Memory B cell (primary cell): Measurements from ENCODE around the gene NPDC1.

Experiments used
- ATAC-seq: fragments of 150-1000 bp; cut with Tn5 transposase; 2 replicates; pipeline ENCODE4 v1.10.0; 2021; ENCODE audit warnings: low read depth, mild to moderate bottlenecking, moderate library complexity
- DNase-seq, 2 donors: peaks; one replicate each; pipeline ENCODE4 v3.0.0; 2022; ENCODE audit warnings: low spot score in 2 of 2
- H3K27ac Mint-ChIP-seq: one replicate; pipeline ENCODE4 v1.8.0; 2022; ENCODE audit warnings: mild to moderate bottlenecking, moderate library complexity, mixed read lengths
- H3K27me3 Mint-ChIP-seq: one replicate; pipeline ENCODE4 v1.8.0; 2022; ENCODE audit warnings: mixed read lengths
- H3K36me3 Mint-ChIP-seq: one replicate; pipeline ENCODE4 v1.8.0; 2022; ENCODE audit warnings: mild to moderate bottlenecking, mixed read lengths
- H3K4me1 Mint-ChIP-seq: one replicate; pipeline ENCODE4 v1.8.0; 2022; ENCODE audit warnings: mixed read lengths
- H3K4me3 Mint-ChIP-seq: one replicate; pipeline ENCODE4 v1.8.0; 2022; ENCODE audit warnings: mild to moderate bottlenecking, moderate library complexity, mixed read lengths
- H3K9me3 Mint-ChIP-seq: one replicate; pipeline ENCODE4 v1.8.0; 2022; ENCODE audit warnings: mixed read lengths

Gene NPDC1

GRCh38 chr9:137078701-137079400, 32.9 kb upstream of the NPDC1 start:
- no peak for DNase-seq

DNA sequence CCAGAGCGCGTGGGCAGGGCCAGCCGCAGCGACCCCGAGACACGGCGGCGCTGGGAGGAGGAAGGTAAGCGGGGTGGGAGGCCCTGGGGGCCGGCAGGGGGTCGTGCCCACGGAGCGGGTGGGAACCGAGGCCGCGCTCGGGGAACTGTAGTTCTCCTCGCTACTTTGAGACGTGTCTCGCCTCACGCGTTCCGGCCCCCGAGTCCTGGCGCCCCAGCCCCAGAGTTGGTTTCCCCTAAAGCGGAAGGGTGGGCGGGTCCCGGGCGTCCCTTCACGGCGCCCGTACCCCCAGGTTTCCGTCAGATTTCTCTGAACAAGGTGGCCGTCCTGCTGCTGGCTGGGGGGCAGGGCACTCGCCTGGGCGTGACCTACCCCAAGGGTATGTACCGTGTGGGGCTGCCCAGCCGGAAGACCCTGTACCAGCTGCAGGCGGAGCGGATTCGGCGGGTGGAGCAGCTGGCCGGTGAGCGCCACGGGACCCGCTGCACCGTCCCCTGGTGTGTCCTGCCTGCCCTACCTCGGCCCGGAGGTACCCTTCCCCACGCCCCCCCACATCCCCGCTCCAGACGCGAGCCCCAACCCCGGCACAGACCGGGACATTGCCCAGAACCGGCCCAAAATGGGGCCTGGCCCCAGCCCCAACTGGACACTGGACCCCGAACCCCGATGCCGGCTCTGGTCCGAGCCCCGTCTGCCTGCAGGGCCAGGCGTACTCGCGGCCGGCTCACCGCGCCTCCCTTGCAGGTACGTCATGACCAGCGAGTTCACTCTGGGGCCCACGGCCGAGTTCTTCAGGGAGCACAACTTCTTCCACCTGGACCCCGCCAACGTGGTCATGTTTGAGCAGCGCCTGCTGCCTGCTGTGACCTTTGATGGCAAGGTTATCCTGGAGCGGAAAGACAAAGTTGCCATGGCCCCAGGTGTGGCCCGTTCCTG, 32.0 kb upstream of the NPDC1 start:
- Mint-ChIP-seq H3K27ac (no peak overlapping the region), H3K36me3 (peaks cover 3% of the 10 kb centered on the region), H3K4me3 (peak overlapping the region; percentile 80), H3K27me3 (no peaks in the 10 kb centered on the region), H3K9me3 (no peaks in the 10 kb centered on the region), H3K4me1 (peaks cover 8% of the 10 kb centered on the region)
- DNase-seq (no peak), ATAC-seq (peak; percentile 44)

More at GRCh38 chr9:137078701-137079400, 32.9 kb upstream of the NPDC1 start:
- Mint-ChIP-seq H3K27ac (no peak overlapping the region), H3K9me3 (no peaks in the 10 kb centered on the region), H3K4me1 (peaks cover 11% of the 10 kb centered on the region), H3K27me3 (no peaks in the 10 kb centered on the region), H3K4me3 (peak overlapping the region; percentile 80), H3K36me3 (peaks cover 3% of the 10 kb centered on the region)
- ATAC-seq, result no peak

DNA sequence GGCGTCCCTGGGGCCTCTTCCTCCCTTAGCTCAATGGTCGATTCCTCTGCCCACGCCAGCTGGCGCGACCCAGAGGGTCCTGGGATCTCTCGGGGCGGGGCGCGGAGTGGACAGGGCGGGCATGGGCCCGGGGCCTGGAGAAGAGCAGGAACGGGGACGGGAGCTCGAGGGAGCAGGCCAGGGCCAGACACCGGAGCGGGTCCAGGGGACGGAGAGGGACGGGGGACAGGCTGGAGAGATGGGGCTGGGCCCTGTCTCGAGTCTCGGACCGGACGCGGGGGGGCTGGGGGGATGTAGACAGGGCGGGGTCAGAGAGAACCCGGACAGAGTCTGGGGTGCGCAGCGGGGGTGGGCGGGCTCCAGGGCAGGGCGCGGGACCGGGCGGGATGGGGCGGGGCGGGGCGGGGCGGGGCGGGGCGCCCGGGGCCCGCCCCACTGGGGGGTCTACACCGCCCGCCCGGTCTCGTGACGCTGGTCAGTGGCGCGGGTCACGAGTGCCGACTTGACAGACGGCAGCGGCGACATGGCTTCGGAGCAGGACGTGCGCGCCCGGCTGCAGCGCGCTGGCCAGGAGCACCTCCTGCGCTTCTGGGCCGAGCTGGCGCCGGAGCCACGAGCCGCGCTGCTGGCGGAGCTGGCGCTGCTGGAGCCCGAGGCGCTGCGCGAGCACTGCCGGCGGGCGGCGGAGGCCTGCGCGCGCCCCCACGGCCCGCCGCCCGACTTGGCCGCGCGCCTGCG, 31.2 kb upstream of the NPDC1 start, which contains the start of gene UAP1L1:
Gene UAP1L1 (plus strand): TSS at position 508 of the 738 bp plus-strand sequence. CDS start 16 bp downstream, at position 524.
- Mint-ChIP-seq H3K4me1 (peaks cover 8% of the 10 kb centered on the region), H3K27me3 (no peaks in the 10 kb centered on the region), H3K9me3 (no peaks in the 10 kb centered on the region), H3K27ac (no peak within 1 kb of the TSS), H3K36me3 (peaks cover 3% of the 10 kb centered on the region), H3K4me3 (peak within 1 kb of the TSS; percentile 81)
- DNase-seq (peak; percentile 52 to 64), ATAC-seq (peak; percentile 70)

- H3K4me3 Mint-ChIP-seq, result peak overlapping the region; percentile 81
- peaks cover 8% of the 10 kb centered on the region for H3K4me1 Mint-ChIP-seq
Observed at GRCh38 chr9:137076636-137077009, 30.6 kb upstream of the NPDC1 start.

DNA sequence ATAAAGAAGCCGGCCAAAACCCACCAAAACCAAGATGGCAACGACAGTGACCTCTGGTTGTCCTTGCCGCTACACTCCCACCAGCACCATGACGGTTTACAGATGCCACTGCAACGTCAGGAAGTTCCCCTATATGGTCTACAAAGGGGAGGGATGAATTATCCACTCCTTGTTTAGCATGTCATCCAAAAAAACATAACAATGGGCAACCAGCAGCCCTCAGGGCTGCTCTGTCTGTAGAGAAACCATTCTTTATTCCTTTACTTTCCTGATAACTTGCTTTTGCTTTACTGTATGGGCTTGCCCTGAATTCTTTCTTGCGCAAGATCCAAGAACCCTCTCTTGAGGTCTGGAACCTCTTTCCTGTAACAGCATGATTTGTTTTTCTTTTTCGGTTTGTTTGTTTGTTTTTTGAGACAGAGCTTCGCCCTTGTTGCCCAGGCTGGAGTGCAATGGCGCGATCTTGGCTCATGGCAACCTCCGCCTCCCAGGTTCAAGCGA, 29.3 kb upstream of the NPDC1 start:
- peaks cover 3% of the 10 kb centered on the region for H3K36me3 Mint-ChIP-seq
- ATAC-seq, result no peak
- H3K27me3 Mint-ChIP-seq, result no peaks in the 10 kb centered on the region
- H3K9me3 Mint-ChIP-seq, result no peaks in the 10 kb centered on the region
- DNase-seq, result no peak
- H3K4me1 Mint-ChIP-seq, result peaks cover 12% of the 10 kb centered on the region
- no peak overlapping the region for H3K4me3 Mint-ChIP-seq
- no peak overlapping the region for H3K27ac Mint-ChIP-seq

More at GRCh38 chr9:137076636-137077009, 30.6 kb upstream of the NPDC1 start:
- Mint-ChIP-seq H3K27ac (no peak overlapping the region), H3K9me3 (no peaks in the 10 kb centered on the region), H3K27me3 (no peaks in the 10 kb centered on the region), H3K36me3 (peaks cover 3% of the 10 kb centered on the region)
- DNase-seq (no peak), ATAC-seq (no peak)

DNA sequence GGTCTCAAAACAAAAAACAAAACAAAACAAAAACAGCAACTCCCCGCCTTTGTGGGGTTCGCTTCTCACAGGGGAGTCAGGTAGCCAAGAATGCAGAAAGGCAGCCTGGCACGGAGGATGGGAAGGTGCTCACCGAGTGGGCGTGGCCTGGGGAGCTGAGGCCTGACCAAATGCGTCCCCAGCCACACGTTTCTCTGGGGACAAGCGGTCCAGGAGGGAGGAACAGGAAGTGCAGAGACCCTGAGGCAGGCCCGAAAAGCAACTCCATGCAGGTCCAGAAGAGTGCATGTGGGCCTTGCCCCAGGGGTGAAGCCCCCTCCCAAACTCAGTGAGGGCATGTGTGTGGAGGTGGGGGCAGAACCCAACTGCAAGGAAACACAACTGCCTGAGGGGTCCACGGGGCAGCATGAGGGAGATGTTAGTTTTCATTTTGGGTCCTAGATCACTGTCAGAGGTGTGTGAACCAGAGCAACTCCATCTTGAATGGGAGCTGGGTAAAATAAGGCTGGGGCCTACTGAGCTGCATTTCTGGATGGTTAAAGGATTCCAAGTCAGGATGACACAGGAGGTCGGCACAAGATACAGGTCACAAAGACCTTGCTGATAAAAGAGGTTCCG, 28.8 kb upstream of the NPDC1 start:
- peak overlapping the region; percentile 31 for H3K4me3 Mint-ChIP-seq
- H3K9me3 Mint-ChIP-seq, result no peaks in the 10 kb centered on the region
- H3K36me3 Mint-ChIP-seq, result peaks cover under 1% of the 10 kb centered on the region
- ATAC-seq, result no peak
- no peak overlapping the region for H3K27ac Mint-ChIP-seq
- no peak for DNase-seq
- no peaks in the 10 kb centered on the region for H3K27me3 Mint-ChIP-seq
- peaks cover 10% of the 10 kb centered on the region for H3K4me1 Mint-ChIP-seq

DNA sequence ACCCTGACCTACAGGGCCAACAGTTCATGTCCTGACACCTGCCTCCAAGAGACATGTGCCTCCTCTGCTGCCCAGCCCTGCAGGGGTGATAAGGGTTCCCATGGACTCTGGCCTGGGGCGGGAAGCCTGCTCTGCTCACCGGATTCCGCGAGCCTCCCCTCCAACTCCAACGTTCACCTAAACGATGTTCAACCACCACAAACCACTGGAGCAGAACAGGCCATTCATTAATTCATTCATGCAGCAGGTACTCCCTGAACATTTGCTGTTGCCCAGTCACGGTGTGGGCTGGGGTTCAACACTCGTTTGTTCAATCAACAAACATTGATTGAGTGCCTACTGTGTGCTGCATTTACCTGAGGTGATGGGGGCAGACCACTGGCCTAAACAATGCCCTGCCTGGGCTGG, 28.0 kb upstream of the NPDC1 start:
- Mint-ChIP-seq H3K27ac (no peak overlapping the region), H3K4me3 (no peak overlapping the region), H3K9me3 (no peaks in the 10 kb centered on the region), H3K36me3 (no peaks in the 10 kb centered on the region), H3K27me3 (no peaks in the 10 kb centered on the region), H3K4me1 (peaks cover 10% of the 10 kb centered on the region)
- DNase-seq (no peak), ATAC-seq (no peak)

GRCh38 chr9:137071282-137071681, 25.3 kb upstream of the NPDC1 start:
- Mint-ChIP-seq H3K4me1 (peaks cover 16% of the 10 kb centered on the region), H3K4me3 (peak overlapping the region; percentile 82), H3K9me3 (no peaks in the 10 kb centered on the region), H3K36me3 (no peaks in the 10 kb centered on the region), H3K27ac (peak overlapping the region; percentile 43), H3K27me3 (no peaks in the 10 kb centered on the region)
- no peak for ATAC-seq
- DNase-seq, result no peak

GRCh38 chr9:137070906-137071275, 24.9 kb upstream of the NPDC1 start:
- peak overlapping the region; percentile 82 for H3K4me3 Mint-ChIP-seq
- peaks cover 16% of the 10 kb centered on the region for H3K4me1 Mint-ChIP-seq
- H3K27me3 Mint-ChIP-seq, result no peaks in the 10 kb centered on the region
- no peaks in the 10 kb centered on the region for H3K36me3 Mint-ChIP-seq
- DNase-seq, result no peak
- no peak for ATAC-seq
- no peaks in the 10 kb centered on the region for H3K9me3 Mint-ChIP-seq
- H3K27ac Mint-ChIP-seq, result peak overlapping the region; percentile 43

DNA sequence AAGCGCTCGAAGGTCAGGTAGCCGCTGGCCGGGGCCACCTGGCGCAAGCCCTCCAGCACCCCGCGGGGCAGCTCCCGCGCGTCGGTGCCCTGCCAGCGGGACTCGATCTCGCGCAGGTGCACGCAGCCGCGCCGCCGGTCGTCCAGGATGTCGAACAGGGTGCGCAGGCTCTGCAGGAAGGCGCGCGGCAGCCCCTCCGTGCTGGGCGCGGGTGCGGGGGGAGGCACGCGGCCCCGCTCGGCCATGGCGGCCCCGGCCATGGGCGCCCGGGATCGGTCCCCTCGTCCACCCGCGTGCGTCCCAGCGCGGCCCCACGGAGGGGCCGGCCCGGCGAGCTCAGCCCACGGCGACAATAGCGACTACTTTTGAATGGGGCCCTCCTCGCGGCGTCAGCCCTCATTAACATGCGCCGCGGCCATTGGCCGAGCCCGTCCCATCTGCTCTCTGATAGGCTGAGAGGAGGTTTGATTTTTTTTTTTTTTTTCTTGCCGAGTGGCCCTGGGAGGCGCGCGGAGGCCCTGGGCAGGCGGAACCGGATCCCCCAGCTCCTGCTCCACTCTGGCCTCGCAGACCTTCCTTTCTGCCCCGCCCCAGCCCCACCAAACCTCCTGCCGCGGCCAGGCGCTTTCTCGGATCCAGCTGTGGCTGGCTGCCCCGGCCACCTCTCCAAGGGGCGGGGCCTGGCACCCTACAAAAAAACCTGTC, 24.4 kb upstream of the NPDC1 start, which contains the start of gene SAPCD2:
Gene SAPCD2 (minus strand): TSS at position 357 of the 705 bp plus-strand sequence. CDS start 97 bp downstream, at position 260.
- Mint-ChIP-seq H3K4me3 (peak within 1 kb of the TSS; percentile 82), H3K9me3 (no peaks in the 10 kb centered on the region), H3K27me3 (peaks cover 3% of the 10 kb centered on the region), H3K4me1 (peaks cover 16% of the 10 kb centered on the region), H3K36me3 (no peaks in the 10 kb centered on the region), H3K27ac (peak within 1 kb of the TSS; percentile 43)
- DNase-seq, result peak; percentile 75 to 76
- ATAC-seq, result peak; percentile 82

DNA sequence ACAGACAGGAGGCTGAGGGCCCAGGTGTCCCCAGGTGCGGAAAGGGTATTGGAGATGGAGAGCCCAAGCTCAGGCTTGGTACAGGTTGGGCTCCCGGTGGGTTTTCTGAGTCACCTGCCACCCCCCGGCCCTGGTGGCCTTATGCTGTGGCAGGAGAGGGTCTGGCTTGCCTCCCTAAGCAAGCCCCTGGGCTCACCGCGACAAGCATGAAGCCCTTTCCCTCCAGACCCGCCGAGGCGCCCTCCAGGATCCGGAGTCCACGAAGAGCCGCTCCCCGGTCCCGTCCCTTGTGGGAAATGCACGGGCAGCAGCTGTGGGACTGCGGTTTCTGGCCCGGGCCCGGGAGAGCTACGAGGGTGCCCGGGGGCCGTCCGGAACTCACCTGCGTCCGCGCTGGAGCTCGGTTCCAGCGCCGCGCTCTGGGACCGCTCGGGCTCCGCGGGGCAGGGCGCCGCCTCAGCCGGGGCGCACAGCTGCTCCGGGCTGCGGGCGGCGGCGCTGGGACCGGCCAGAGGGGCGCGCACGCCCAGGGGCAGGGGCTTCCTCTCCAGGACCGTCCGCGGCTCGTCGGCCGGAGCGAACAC, 23.6 kb upstream of the NPDC1 start:
- ATAC-seq (no peak), DNase-seq (no peak)
- H3K4me1 Mint-ChIP-seq, result peaks cover 13% of the 10 kb centered on the region
- H3K4me3 Mint-ChIP-seq, result peak overlapping the region; percentile 52
- no peak overlapping the region for H3K27ac Mint-ChIP-seq
- H3K27me3 Mint-ChIP-seq, result peaks cover 3% of the 10 kb centered on the region
- no peaks in the 10 kb centered on the region for H3K9me3 Mint-ChIP-seq
- H3K36me3 Mint-ChIP-seq, result no peaks in the 10 kb centered on the region

GRCh38 chr9:137068539-137069507, 22.8 kb upstream of the NPDC1 start:
- Mint-ChIP-seq H3K9me3 (no peaks in the 10 kb centered on the region), H3K4me1 (peaks cover 14% of the 10 kb centered on the region), H3K36me3 (no peaks in the 10 kb centered on the region), H3K27me3 (peaks cover 6% of the 10 kb centered on the region), H3K4me3 (peak overlapping the region; percentile 52), H3K27ac (no peak overlapping the region)
- ATAC-seq (no peak), DNase-seq (no peak)
